ENCODE data around the gene PLA2G4A.

PLA2G4A gene

GRCh38 chr1:186831168-186831567 lies 2.4 kb downstream of the PLA2G4A start:
- in situ Hi-C loops (cut with HindIII; ENCODE audit: low sequenced_read_pairs) = no loop called here

- in situ Hi-C loops (cut with HindIII; ENCODE audit: low sequenced_read_pairs) = no loop called here
These were observed 5.7 kb downstream of the PLA2G4A start for GRCh38 chr1:186834399-186834958.

GRCh38 chr1:186835448-186835847 lies 6.7 kb downstream of the PLA2G4A start:
- in situ Hi-C loops (cut with HindIII; ENCODE audit: low sequenced_read_pairs) = no loop called here

- in situ Hi-C loops (cut with HindIII; ENCODE audit: low sequenced_read_pairs) = no loop called here
These were observed 9.1 kb downstream of the PLA2G4A start for GRCh38 chr1:186837806-186838205.

GRCh38 chr1:186838380-186839040 lies 9.8 kb downstream of the PLA2G4A start:
- in situ Hi-C loops (cut with HindIII; ENCODE audit: low sequenced_read_pairs) = no loop called here

- in situ Hi-C loops (cut with HindIII; ENCODE audit: low sequenced_read_pairs) = no loop called here
These were observed 10.3 kb downstream of the PLA2G4A start for GRCh38 chr1:186839041-186839400.

- in situ Hi-C loops (cut with HindIII; ENCODE audit: low sequenced_read_pairs) = no loop called here
These were observed 12.8 kb downstream of the PLA2G4A start for GRCh38 chr1:186841599-186841998.

- in situ Hi-C loops (cut with HindIII; ENCODE audit: low sequenced_read_pairs) = no loop called here
These were observed 13.8 kb downstream of the PLA2G4A start for GRCh38 chr1:186842547-186842946.

GRCh38 chr1:186843226-186843625 lies 14.5 kb downstream of the PLA2G4A start:
- in situ Hi-C loops (cut with HindIII; ENCODE audit: low sequenced_read_pairs) = no loop called here

- in situ Hi-C loops (cut with HindIII; ENCODE audit: low sequenced_read_pairs) = no loop called here
These were observed 15.2 kb downstream of the PLA2G4A start for GRCh38 chr1:186843931-186844330.

GRCh38 chr1:186845576-186846210 lies 16.9 kb downstream of the PLA2G4A start:
- in situ Hi-C loops (cut with HindIII; ENCODE audit: low sequenced_read_pairs) = no loop called here

GRCh38 chr1:186848509-186849130 lies 19.9 kb downstream of the PLA2G4A start:
- in situ Hi-C loops (cut with HindIII; ENCODE audit: low sequenced_read_pairs) = no loop called here

- in situ Hi-C loops (cut with HindIII; ENCODE audit: low sequenced_read_pairs) = no loop called here
These were observed 20.5 kb downstream of the PLA2G4A start for GRCh38 chr1:186849271-186849671.

GRCh38 chr1:186849826-186850225 lies 21.1 kb downstream of the PLA2G4A start:
- in situ Hi-C loops (cut with HindIII; ENCODE audit: low sequenced_read_pairs) = no loop called here

GRCh38 chr1:186854102-186854501 lies 25.4 kb downstream of the PLA2G4A start:
- in situ Hi-C loops (cut with HindIII; ENCODE audit: low sequenced_read_pairs) = no loop called here

GRCh38 chr1:186858923-186859322 lies 30.2 kb downstream of the PLA2G4A start:
- in situ Hi-C loops (cut with HindIII; ENCODE audit: low sequenced_read_pairs) = no loop called here

GRCh38 chr1:186859995-186860394 lies 31.2 kb downstream of the PLA2G4A start:
- in situ Hi-C loops (cut with HindIII; ENCODE audit: low sequenced_read_pairs) = no loop called here

- in situ Hi-C loops (cut with HindIII; ENCODE audit: low sequenced_read_pairs) = no loop called here
These were observed 35.5 kb downstream of the PLA2G4A start for GRCh38 chr1:186864296-186864695.

GRCh38 chr1:186865253-186865652 lies 36.5 kb downstream of the PLA2G4A start:
- in situ Hi-C loops (cut with HindIII; ENCODE audit: low sequenced_read_pairs) = no loop called here

GRCh38 chr1:186865857-186866256 lies 37.1 kb downstream of the PLA2G4A start:
- in situ Hi-C loops (cut with HindIII; ENCODE audit: low sequenced_read_pairs) = no loop called here

GRCh38 chr1:186869526-186870228 lies 40.9 kb downstream of the PLA2G4A start:
- in situ Hi-C loops (cut with HindIII; ENCODE audit: low sequenced_read_pairs) = no loop called here

Measured in DLD1 (cell line).